Measurements from ENCODE around the gene DCDC2B.

DNA sequence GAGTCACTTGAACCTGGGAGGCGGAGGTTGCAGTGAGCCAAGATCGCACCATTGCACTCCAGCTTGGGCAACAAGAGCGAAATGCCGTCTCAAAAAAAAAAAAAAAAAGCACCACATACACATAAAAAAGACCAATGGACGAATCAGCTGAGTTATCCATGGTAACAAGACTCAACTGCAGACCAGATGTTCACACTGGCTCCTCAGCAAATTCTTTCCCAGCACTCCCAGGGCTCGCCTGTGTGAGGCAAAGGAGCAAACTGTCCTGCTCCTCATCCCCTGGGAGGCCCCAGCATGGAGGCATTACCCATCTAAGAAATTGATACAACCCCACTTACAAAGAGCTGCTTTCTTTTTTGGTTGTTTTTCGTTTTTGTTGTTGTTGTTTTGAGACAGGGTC, 10.1 kb downstream of the DCDC2B start:
- TF ChIP-seq, protein P1, sequence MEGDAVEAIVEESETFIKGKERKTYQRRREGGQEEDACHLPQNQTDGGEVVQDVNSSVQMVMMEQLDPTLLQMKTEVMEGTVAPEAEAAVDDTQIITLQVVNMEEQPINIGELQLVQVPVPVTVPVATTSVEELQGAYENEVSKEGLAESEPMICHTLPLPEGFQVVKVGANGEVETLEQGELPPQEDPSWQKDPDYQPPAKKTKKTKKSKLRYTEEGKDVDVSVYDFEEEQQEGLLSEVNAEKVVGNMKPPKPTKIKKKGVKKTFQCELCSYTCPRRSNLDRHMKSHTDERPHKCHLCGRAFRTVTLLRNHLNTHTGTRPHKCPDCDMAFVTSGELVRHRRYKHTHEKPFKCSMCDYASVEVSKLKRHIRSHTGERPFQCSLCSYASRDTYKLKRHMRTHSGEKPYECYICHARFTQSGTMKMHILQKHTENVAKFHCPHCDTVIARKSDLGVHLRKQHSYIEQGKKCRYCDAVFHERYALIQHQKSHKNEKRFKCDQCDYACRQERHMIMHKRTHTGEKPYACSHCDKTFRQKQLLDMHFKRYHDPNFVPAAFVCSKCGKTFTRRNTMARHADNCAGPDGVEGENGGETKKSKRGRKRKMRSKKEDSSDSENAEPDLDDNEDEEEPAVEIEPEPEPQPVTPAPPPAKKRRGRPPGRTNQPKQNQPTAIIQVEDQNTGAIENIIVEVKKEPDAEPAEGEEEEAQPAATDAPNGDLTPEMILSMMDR (IDR thresholded peaks at IDR 0.05 in 8 of 11, conservative IDR thresholded peaks at IDR 0.05 in 3 of 11), result no peak
- TF ChIP-seq POLR2AphosphoS5 (IDR thresholded peaks at IDR 0.05), result no peak
- TF ChIP-seq POLR2A (IDR thresholded peaks at IDR 0.05), result no peak
